Loucy (cell line): ENCODE data around the gene ST3GAL5.

Experiments
- H2AFZ ChIP-seq: fragments of 200-600 bp; sonication (generic); 2 replicates; pipeline ENCODE4 v1.6.0; 2016; ENCODE audit warnings: antibody characterized with exemption, mild to moderate bottlenecking, low read length, moderate library complexity
- H3F3A ChIP-seq: fragments of 200-600 bp; 2 replicates; pipeline ENCODE4 v1.6.0; 2016; ENCODE audit warnings: antibody characterized with exemption, low read depth, mild to moderate bottlenecking
- H3K27me3 ChIP-seq: fragments of 200-600 bp; sonication (generic); 2 replicates; pipeline ENCODE4 v1.6.1; 2014; ENCODE audit warnings: low read length, mild to moderate bottlenecking; ENCODE audit not compliant: insufficient read depth, poor library complexity, severe bottlenecking
- H3K36me3 ChIP-seq: fragments of 200-600 bp; sonication (generic); 2 replicates; pipeline ENCODE4 v1.6.1; 2016; ENCODE audit warnings: low read length; ENCODE audit not compliant: insufficient read depth
- H3K4me1 ChIP-seq: fragments of 200-600 bp; sonication (generic); 2 replicates; pipeline ENCODE4 v1.5.1; 2014; ENCODE audit warnings: low read length, mild to moderate bottlenecking; ENCODE audit not compliant: insufficient read depth, poor library complexity, severe bottlenecking
- H3K4me2 ChIP-seq: fragments of 200-600 bp; sonication (generic); 2 replicates; pipeline ENCODE4 v1.6.0; 2014; ENCODE audit warnings: antibody characterized with exemption, low read length, low read depth, mild to moderate bottlenecking; ENCODE audit not compliant: poor library complexity, severe bottlenecking
- H3K4me3 ChIP-seq: fragments of 200-600 bp; sonication (generic); 2 replicates; pipeline ENCODE4 v1.5.1; 2014; ENCODE audit warnings: low read length, mild to moderate bottlenecking, mixed read lengths; ENCODE audit not compliant: poor library complexity, severe bottlenecking
- H3K79me2 ChIP-seq: fragments of 200-600 bp; sonication (generic); 2 replicates; pipeline ENCODE4 v1.6.1; 2014; ENCODE audit warnings: low read length; ENCODE audit not compliant: insufficient read depth
- H3K9ac ChIP-seq: fragments of 200-600 bp; sonication (generic); 2 replicates; pipeline ENCODE4 v1.6.0; 2014; ENCODE audit warnings: mild to moderate bottlenecking, low read depth, low read length, moderate library complexity; ENCODE audit not compliant: poor library complexity, severe bottlenecking
- H3K9me2 ChIP-seq: fragments of 200-600 bp; sonication (generic); replicated peaks from 2 replicates; pipeline ENCODE4 v1.6.1; 2016; ENCODE audit warnings: low read depth, low read length, mixed read lengths
- H3K9me3 ChIP-seq: fragments of 200-600 bp; sonication (generic); 2 replicates; pipeline ENCODE4 v1.6.1; 2014; ENCODE audit warnings: mild to moderate bottlenecking, antibody characterized with exemption, low read length, low read depth; ENCODE audit not compliant: insufficient read depth
- H4K20me1 ChIP-seq: fragments of 200-600 bp; sonication (generic); 2 replicates; pipeline ENCODE4 v1.6.0; 2014; ENCODE audit warnings: antibody characterized with exemption, low read length, mild to moderate bottlenecking; ENCODE audit not compliant: insufficient read depth, poor library complexity, severe bottlenecking
- CTCF ChIP-seq: fragments of 200-600 bp; sonication (generic); conservative IDR thresholded peaks from 2 replicates; pipeline ENCODE4 v1.5.1; 2014; ENCODE audit warnings: mild to moderate bottlenecking, antibody characterized with exemption, low read length
- EZH2phosphoT487 ChIP-seq: fragments of 200-600 bp; IDR thresholded peaks from 2 replicates; pipeline ENCODE4 v1.6.1; 2018; ENCODE audit warnings: antibody characterized with exemption, mild to moderate bottlenecking, moderate library complexity, borderline replicate concordance

The ST3GAL5 gene

GRCh38 chr2:85823951-85824350, 64.8 kb downstream of the ST3GAL5 start:
- H3F3A ChIP-seq, result no peaks in the 10 kb centered on the region

GRCh38 chr2:85822766-85823165, 66.0 kb downstream of the ST3GAL5 start:
- TF ChIP-seq EZH2phosphoT487 (no peak), CTCF (no peak)
- Histone ChIP-seq H3F3A (no peaks in the 10 kb centered on the region), H2AFZ (no peak overlapping the region), H3K9me3 (no peaks in the 10 kb centered on the region), H3K27me3 (no peaks in the 10 kb centered on the region), H4K20me1 (no peaks in the 10 kb centered on the region), H3K4me1 (peaks cover 3% of the 10 kb centered on the region), H3K4me2 (no peak overlapping the region), H3K79me2 (no peaks in the 10 kb centered on the region), H3K9ac (no peak overlapping the region), H3K9me2 (no peaks in the 10 kb centered on the region), H3K36me3 (no peaks in the 10 kb centered on the region), H3K4me3 (no peak overlapping the region)

More at GRCh38 chr2:85823951-85824350, 64.8 kb downstream of the ST3GAL5 start:
- Histone ChIP-seq H3K4me1 (peaks cover 8% of the 10 kb centered on the region), H3K4me3 (no peak overlapping the region), H3K9me2 (no peaks in the 10 kb centered on the region), H3K9ac (no peak overlapping the region), H3K36me3 (no peaks in the 10 kb centered on the region), H3K4me2 (no peak overlapping the region), H2AFZ (no peak overlapping the region), H3K79me2 (no peaks in the 10 kb centered on the region), H3K27me3 (no peaks in the 10 kb centered on the region), H4K20me1 (no peaks in the 10 kb centered on the region), H3K9me3 (no peaks in the 10 kb centered on the region)
- no peak for TF ChIP-seq CTCF
- TF ChIP-seq EZH2phosphoT487, result no peak

GRCh38 chr2:85819811-85820510, 68.8 kb downstream of the ST3GAL5 start:
- Histone ChIP-seq H4K20me1 (no peaks in the 10 kb centered on the region), H3K79me2 (no peaks in the 10 kb centered on the region), H2AFZ (no peak overlapping the region), H3K4me2 (no peak overlapping the region), H3K27me3 (no peaks in the 10 kb centered on the region), H3K9ac (no peak overlapping the region), H3K9me2 (no peaks in the 10 kb centered on the region), H3K4me1 (no peaks in the 10 kb centered on the region), H3K4me3 (no peak overlapping the region), H3F3A (no peaks in the 10 kb centered on the region), H3K36me3 (no peaks in the 10 kb centered on the region), H3K9me3 (no peaks in the 10 kb centered on the region)
- TF ChIP-seq CTCF (no peak), EZH2phosphoT487 (no peak)
